Heart left ventricle (tissue), 13 donors: ENCODE data around the gene LY6G6F.

Experiments
- CTCF ChIP-seq, 12 donors: fragments of 200-600 bp; sonication (generic) in 4 of 12; IDR thresholded peaks; one replicate each; pipeline versions ENCODE4 v1.5.0 to v1.8.0; 2018 to 2022; ENCODE audit warnings: antibody characterized with exemption in 12 of 12, mild to moderate bottlenecking in 5 of 12
- POLR2A ChIP-seq, 2 donors: fragments of 450-650 bp; IDR thresholded peaks; one replicate each; pipeline ENCODE4 v1.6.1; 2017; ENCODE audit warnings: antibody characterized with exemption in 2 of 2, mild to moderate bottlenecking in 2 of 2, moderate library complexity in 2 of 2
- donor health status: ischemic (EF 13 %, LVEDD 7.1; RV severe dilation, severe dysfunction).
- donor health status: DM: no; HTN: yes; CAD: no.
- donor health status: DM: no; HTN: no; CAD: no.
- donor health status: ischemic (EF 25% LVEDD 6.9; RV normal size, moderate dysfunction).
- donor health status: ischemic (EF 25% LVEDD 5.7; RV mildly dilated, moderate dysfunction).
- donor health status: ischemic (EF 35%, LVEDD 5.7; RV mildly dilated, moderate dysfunction).
- donor health status: nonischemic (EF 11% LVEDD 7.7; RV severe dilation, severe dysfunction).
- donor health status: DM: yes; HTN: yes; CAD: no.
- donor health status: PGD.
- donor health status: ischemic (EF 29% LVEDD 5.4; RV normal size, mild dysfunction).
- donor health status: nonischemic (EF 23%, LVEDD 6.1; RV moderate dilation, normal function).

GRCh38 chr6:31700740-31701401 lies 5.8 kb upstream of the LY6G6F start:
- TF ChIP-seq CTCF (IDR thresholded peaks at IDR 0.05) (no peak), POLR2A (IDR thresholded peaks at IDR 0.05) (no peak)
